ENCODE measurements around the gene PTGER3.
"Not testable (repeated sequence)": the region's sequence is repeated elsewhere in the genome, so short reads cannot be mapped to it uniquely, and the experiment has no call there.

PTGER3 gene

GRCh38 chr1:71002709-71003475 lies 44.7 kb downstream of the PTGER3 start:
- DNase-seq (ENCODE audit: low read depth) = no peak

GRCh38 chr1:71001624-71002023 lies 46.0 kb downstream of the PTGER3 start:
- no peak for DNase-seq (ENCODE audit: low read depth)

- no peak for DNase-seq (ENCODE audit: low read depth)
Measured at GRCh38 chr1:70997793-70998192, 49.8 kb downstream of the PTGER3 start.

- no peak for DNase-seq (ENCODE audit: low read depth)
Measured at GRCh38 chr1:70994753-70995268, 52.8 kb downstream of the PTGER3 start.

GRCh38 chr1:70993798-70994197 lies 53.8 kb downstream of the PTGER3 start:
- DNase-seq (ENCODE audit: low read depth) = no peak

GRCh38 chr1:70992521-70992920 lies 55.1 kb downstream of the PTGER3 start:
- no peak for DNase-seq (ENCODE audit: low read depth)

- no peak for DNase-seq (ENCODE audit: low read depth)
Measured at GRCh38 chr1:70990469-70991253, 57.0 kb downstream of the PTGER3 start.

- no peak for DNase-seq (ENCODE audit: low read depth)
Measured at GRCh38 chr1:70987497-70987896, 60.1 kb downstream of the PTGER3 start.

- not testable (repeated sequence) for DNase-seq (ENCODE audit: low read depth)
Measured at GRCh38 chr1:70985776-70986225, 61.8 kb downstream of the PTGER3 start.

- DNase-seq (ENCODE audit: low read depth) = not testable (repeated sequence)
Measured at GRCh38 chr1:70985278-70985677, 62.3 kb downstream of the PTGER3 start.

GRCh38 chr1:70980361-70980760 lies 67.3 kb downstream of the PTGER3 start:
- DNase-seq (ENCODE audit: low read depth) = no peak

GRCh38 chr1:70979881-70980280 lies 67.7 kb downstream of the PTGER3 start:
- DNase-seq (ENCODE audit: low read depth) = no peak

GRCh38 chr1:70979313-70979712 lies 68.3 kb downstream of the PTGER3 start:
- DNase-seq (ENCODE audit: low read depth) = no peak

GRCh38 chr1:70978623-70979022 lies 69.0 kb downstream of the PTGER3 start:
- DNase-seq (ENCODE audit: low read depth) = no peak

GRCh38 chr1:70977575-70977974 lies 70.0 kb downstream of the PTGER3 start:
- DNase-seq (ENCODE audit: low read depth) = no peak

GRCh38 chr1:70977041-70977440 lies 70.6 kb downstream of the PTGER3 start:
- DNase-seq (ENCODE audit: low read depth) = no peak

- no peak for DNase-seq (ENCODE audit: low read depth)
Measured at GRCh38 chr1:70973754-70974153, 73.9 kb downstream of the PTGER3 start.

GRCh38 chr1:70970407-70970806 lies 77.2 kb downstream of the PTGER3 start:
- DNase-seq (ENCODE audit: low read depth) = no peak

- no peak for DNase-seq (ENCODE audit: low read depth)
Measured at GRCh38 chr1:70966018-70966638, 81.5 kb downstream of the PTGER3 start.

- no peak for DNase-seq (ENCODE audit: low read depth)
Measured at GRCh38 chr1:70963374-70963773, 84.2 kb downstream of the PTGER3 start.

GRCh38 chr1:70961374-70961975 lies 86.1 kb downstream of the PTGER3 start:
- no peak for DNase-seq (ENCODE audit: low read depth)

GRCh38 chr1:70948396-70949017 lies 99.1 kb downstream of the PTGER3 start:
- no peak for DNase-seq (ENCODE audit: low read depth)
